ENCODE data around the gene PMM2. TPM values are rescaled to one million over a fixed set of nuclear protein-coding genes. Genes with fewer than 3 reads are reported as not detected.

The PMM2 gene
- total and polyA plus RNA-seq, 2 donors (not counting 1 experiment from before 2014, with no cell fraction given), result 15.8 to 47.5 TPM

GRCh38 chr16:8886593-8887430 is 89.2 kb downstream of the PMM2 start:
- H3K27ac Mint-ChIP-seq, result peak overlapping the region; percentile 27
- POLR2A ChIA-PET, result interaction anchor here (0.7 kb wide), 1 partner anchor 65 kb away, joined by 3 read pairs; no protein-coding TSS in a partner anchor
- DNase-seq (no peak), ATAC-seq (ENCODE audit: low read depth) (no peak)
- Histone ChIP-seq H3K9ac (ENCODE audit: low read length) (no peak overlapping the region), H3K9me3 (ENCODE audit: control extremely low read depth in 1 of 3, control insufficient read depth in 2 of 3, insufficient read depth in 1 of 3, low read length in 2 of 3) (peaks cover 0 to 3% (median 0%) of the 10 kb centered on the region in 3 donors), H3K4me2 (replicated peaks; ENCODE audit: low read depth, low read length, poor library complexity, severe bottlenecking) (no peak overlapping the region), H3K4me3 (ENCODE audit: control extremely low read depth in 1 of 5, extremely low read depth in 1 of 5, insufficient read depth in 1 of 5, low read depth in 2 of 5, low read length in 4 of 5) (no peak overlapping the region), H3K27me3 (replicated peaks in 1 of 4; ENCODE audit: control extremely low read depth in 1 of 4, control insufficient read depth in 3 of 4, insufficient read depth in 4 of 4, low read length in 3 of 4) (peaks cover 0 to 11% (median 5%) of the 10 kb centered on the region in 4 experiments), H2AFZ (ENCODE audit: insufficient read depth, low read depth, low read length, poor library complexity, severe bottlenecking) (no peak overlapping the region), H3K4me1 (ENCODE audit: control insufficient read depth in 2 of 2, insufficient read depth in 2 of 2, low read length in 2 of 2) (peaks cover 11 to 30% of the 10 kb centered on the region in 2 donors), H4K20me1 (ENCODE audit: control insufficient read depth, insufficient read depth, low read length, poor library complexity, severe bottlenecking) (peaks cover 41% of the 10 kb centered on the region), H3K27ac (ENCODE audit: low read length in 2 of 2) (no peak overlapping the region), H3K36me3 (replicated peaks in 1 of 2; ENCODE audit: control extremely low read depth in 1 of 2, control insufficient read depth in 1 of 2, extremely low read depth in 1 of 2, insufficient read depth in 2 of 2, low read length in 1 of 2) (peaks cover 0 to 12% of the 10 kb centered on the region in 2 experiments), H3K79me2 (ENCODE audit: control insufficient read depth, insufficient read depth, low read length) (peaks cover 3% of the 10 kb centered on the region)
- intact Hi-C loops (cut with micrococcal nuclease), result no loop called here
- TF ChIP-seq, protein P1, sequence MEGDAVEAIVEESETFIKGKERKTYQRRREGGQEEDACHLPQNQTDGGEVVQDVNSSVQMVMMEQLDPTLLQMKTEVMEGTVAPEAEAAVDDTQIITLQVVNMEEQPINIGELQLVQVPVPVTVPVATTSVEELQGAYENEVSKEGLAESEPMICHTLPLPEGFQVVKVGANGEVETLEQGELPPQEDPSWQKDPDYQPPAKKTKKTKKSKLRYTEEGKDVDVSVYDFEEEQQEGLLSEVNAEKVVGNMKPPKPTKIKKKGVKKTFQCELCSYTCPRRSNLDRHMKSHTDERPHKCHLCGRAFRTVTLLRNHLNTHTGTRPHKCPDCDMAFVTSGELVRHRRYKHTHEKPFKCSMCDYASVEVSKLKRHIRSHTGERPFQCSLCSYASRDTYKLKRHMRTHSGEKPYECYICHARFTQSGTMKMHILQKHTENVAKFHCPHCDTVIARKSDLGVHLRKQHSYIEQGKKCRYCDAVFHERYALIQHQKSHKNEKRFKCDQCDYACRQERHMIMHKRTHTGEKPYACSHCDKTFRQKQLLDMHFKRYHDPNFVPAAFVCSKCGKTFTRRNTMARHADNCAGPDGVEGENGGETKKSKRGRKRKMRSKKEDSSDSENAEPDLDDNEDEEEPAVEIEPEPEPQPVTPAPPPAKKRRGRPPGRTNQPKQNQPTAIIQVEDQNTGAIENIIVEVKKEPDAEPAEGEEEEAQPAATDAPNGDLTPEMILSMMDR (IDR thresholded peaks at IDR 0.05), result no peak
- no peak for TF ChIP-seq EZH2 (IDR thresholded peaks at IDR 0.05; ENCODE audit: borderline replicate concordance, insufficient read depth, low read depth, low read length, poor library complexity, severe bottlenecking)
- no peak overlapping the region for H3K4me3 Mint-ChIP-seq
- CTCF ChIA-PET, result interaction anchor here (0.5 to 1.2 kb wide), 2 partner anchors 13 to 95 kb away, joined by 3 to 4 read pairs; no protein-coding TSS in a partner anchor
- H3K9me3 Mint-ChIP-seq (ENCODE audit: insufficient read depth), result peaks cover 3% of the 10 kb centered on the region
- WGBS (ENCODE audit: insufficient coverage), result 74% methylated on average over 11 of the region's 19 CpGs
- peaks cover 32% of the 10 kb centered on the region for H3K4me1 Mint-ChIP-seq
- peaks cover 12% of the 10 kb centered on the region for H3K27me3 Mint-ChIP-seq

DNA sequence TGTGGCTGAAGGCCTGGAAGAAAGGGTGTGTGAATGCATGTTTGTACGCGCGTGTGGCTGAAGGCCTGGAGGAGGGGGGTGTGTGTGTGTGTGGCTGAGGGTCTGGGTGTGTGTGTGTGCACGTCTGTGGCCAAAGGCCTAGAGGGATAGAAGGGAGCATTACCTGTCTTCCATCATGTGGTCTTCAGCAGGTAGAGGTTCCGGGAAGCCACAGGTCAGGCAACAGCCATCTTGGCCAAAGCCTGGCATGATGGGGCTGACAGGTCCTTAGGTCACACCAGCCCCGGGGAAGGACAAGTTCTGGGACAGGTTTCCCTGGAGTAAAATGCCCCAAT is 89.8 kb downstream of the PMM2 start:
- Histone ChIP-seq H3K27ac (ENCODE audit: low read length in 2 of 2) (no peak overlapping the region), H4K20me1 (ENCODE audit: control insufficient read depth, insufficient read depth, low read length, poor library complexity, severe bottlenecking) (peaks cover 47% of the 10 kb centered on the region), H3K4me3 (ENCODE audit: control extremely low read depth in 1 of 5, extremely low read depth in 1 of 5, insufficient read depth in 1 of 5, low read depth in 2 of 5, low read length in 4 of 5) (no peak overlapping the region), H3K4me1 (ENCODE audit: control insufficient read depth in 2 of 2, insufficient read depth in 2 of 2, low read length in 2 of 2) (peaks cover 17 to 36% of the 10 kb centered on the region in 2 donors), H3K36me3 (replicated peaks in 1 of 2; ENCODE audit: control extremely low read depth in 1 of 2, control insufficient read depth in 1 of 2, extremely low read depth in 1 of 2, insufficient read depth in 2 of 2, low read length in 1 of 2) (peaks cover 0 to 12% of the 10 kb centered on the region in 2 experiments), H3K4me2 (replicated peaks; ENCODE audit: low read depth, low read length, poor library complexity, severe bottlenecking) (no peak overlapping the region), H3K79me2 (ENCODE audit: control insufficient read depth, insufficient read depth, low read length) (peaks cover 3% of the 10 kb centered on the region), H2AFZ (ENCODE audit: insufficient read depth, low read depth, low read length, poor library complexity, severe bottlenecking) (no peak overlapping the region), H3K27me3 (replicated peaks in 1 of 4; ENCODE audit: control extremely low read depth in 1 of 4, control insufficient read depth in 3 of 4, insufficient read depth in 4 of 4, low read length in 3 of 4) (peaks cover 0 to 8% (median 4%) of the 10 kb centered on the region in 4 experiments), H3K9me3 (ENCODE audit: control extremely low read depth in 1 of 3, control insufficient read depth in 2 of 3, insufficient read depth in 1 of 3, low read length in 2 of 3) (peaks cover 0 to 3% (median 0%) of the 10 kb centered on the region in 3 donors), H3K9ac (ENCODE audit: low read length) (no peak overlapping the region)
- intact Hi-C loops (cut with micrococcal nuclease), result no loop called here
- ChIA-PET POLR2A (no interaction called here), CTCF (interaction anchor here (1.2 kb wide), 1 partner anchor 96 kb away, joined by 3 read pairs; no protein-coding TSS in a partner anchor)
- TF ChIP-seq EZH2 (IDR thresholded peaks at IDR 0.05; ENCODE audit: borderline replicate concordance, insufficient read depth, low read depth, low read length, poor library complexity, severe bottlenecking), result no peak
- TF ChIP-seq, protein P1 (IDR thresholded peaks at IDR 0.05), result no peak
- no peak for DNase-seq
- WGBS (ENCODE audit: insufficient coverage), result 97% methylated on average over 6 of the region's 6 CpGs
- H3K27me3 Mint-ChIP-seq, result peaks cover 12% of the 10 kb centered on the region
- H3K9me3 Mint-ChIP-seq (ENCODE audit: insufficient read depth), result peaks cover 3% of the 10 kb centered on the region
- H3K27ac Mint-ChIP-seq, result peak overlapping the region; percentile 27
- no peak for ATAC-seq (ENCODE audit: low read depth)
- no peak overlapping the region for H3K4me3 Mint-ChIP-seq
- peaks cover 38% of the 10 kb centered on the region for H3K4me1 Mint-ChIP-seq

Measured in B cell (primary cell).